Thoracic aorta endothelial cell (primary cell): Measurements from ENCODE around the gene GNL1. TPM values are rescaled to one million over a fixed set of nuclear protein-coding genes. Genes with fewer than 3 reads are reported as not detected.

ENCODE experiments used
- small RNA-seq: library from RNA; depleted of rRNA; stranded (forward); fragments of <200 nt; gene quantifications from one replicate; pipeline ENCODE3, GENCODE V24; 2012
- total RNA-seq: library from RNA; depleted of rRNA; stranded (reverse); fragments of >200 nt; gene quantifications from 2 replicates; pipeline ENCODE4 v1.2.3, GENCODE V29; 2012

Gene GNL1
- 37.1 and 42.9 TPM in 2 replicates for total RNA-seq

GRCh38 chr6:30556066-30556905, at the start of gene GNL1:
GNL1 (minus strand) TSS chr6:30556489; CDS start chr6:30556203, 286 bp downstream.

DNA sequence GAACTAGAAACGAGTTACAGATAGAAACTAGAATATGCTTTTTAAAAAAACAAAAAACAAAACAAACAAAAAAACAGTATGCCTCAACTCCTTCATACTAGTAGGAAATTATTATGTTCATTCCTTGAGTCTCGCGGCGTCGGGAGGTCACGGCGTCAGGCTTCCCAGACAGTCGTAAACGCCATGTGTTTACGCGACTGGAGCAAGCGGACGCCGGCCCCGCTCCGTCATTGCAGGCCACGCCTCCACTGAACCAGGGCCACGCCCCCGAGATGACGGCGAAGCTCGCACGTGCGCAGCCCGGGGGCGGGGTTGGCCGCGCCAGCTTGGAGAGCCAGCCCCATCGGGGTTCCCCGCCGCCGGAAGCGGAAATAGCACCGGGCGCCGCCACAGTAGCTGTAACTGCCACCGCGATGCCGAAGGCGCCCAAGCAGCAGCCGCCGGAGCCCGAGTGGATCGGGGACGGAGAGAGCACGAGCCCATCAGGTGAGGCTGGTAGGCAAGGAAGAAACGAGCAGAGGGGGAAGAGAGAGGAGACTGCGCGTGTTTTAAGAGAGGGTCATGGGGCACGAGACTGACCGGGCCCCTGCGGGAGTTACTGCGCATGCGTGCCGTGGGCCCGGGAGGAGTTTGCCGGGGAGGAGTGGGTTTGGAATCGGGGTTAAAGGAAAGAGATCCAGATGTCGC, 14.9 kb upstream of the GNL1 start, which contains the start of gene ABCF1:
Gene ABCF1, plus strand, starts transcription at position 368 of the 687 bp plus-strand sequence. Its CDS starts 46 bp downstream, at position 414.

DNA sequence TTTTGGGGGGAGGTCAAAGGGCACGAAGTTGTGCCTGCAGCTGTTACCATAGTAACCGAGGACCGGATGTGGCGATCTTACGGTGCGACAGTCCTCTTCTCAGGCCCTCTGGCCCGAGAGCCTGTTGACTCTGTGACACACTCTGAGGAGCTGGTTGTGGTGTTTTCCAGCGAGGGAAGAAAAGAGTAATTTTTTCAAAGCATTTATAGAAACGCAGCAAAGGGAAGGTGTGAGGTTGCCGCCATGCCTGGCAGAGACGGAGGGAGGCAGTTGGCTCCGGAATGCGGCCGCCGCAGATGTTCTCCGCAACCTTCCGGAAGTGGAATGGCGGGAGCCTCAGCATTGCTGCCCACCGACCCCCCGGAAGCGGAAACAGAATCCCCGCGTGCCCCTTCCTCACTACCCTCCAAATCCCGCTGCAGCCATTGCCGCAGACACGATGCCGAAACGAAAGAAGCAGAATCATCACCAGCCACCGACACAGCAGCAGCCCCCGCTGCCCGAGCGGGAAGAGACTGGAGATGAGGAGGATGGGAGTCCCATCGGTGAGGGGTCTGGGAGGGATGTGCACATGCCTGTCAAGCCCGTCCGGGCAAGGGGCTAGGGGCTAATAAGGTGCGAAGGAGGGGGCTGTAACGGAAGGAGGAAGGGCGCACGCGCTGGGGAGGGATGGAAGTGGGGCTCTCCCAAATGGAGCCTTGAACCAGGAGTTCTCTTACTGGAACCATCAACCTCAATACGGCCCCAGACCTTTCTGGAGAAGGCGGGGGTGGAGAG, 805 bp upstream of the GNL1 start, which contains the start of gene PRR3:
Gene PRR3, plus strand, starts transcription at position 390 of the 777 bp plus-strand sequence. Its CDS starts 50 bp downstream, at position 440.

Small RNA genes lying within 50 kb of the gene (small RNA-seq; reads per million reads assigned to genes)
- gene MIR877: 0.28 reads per million

Other genes starting within 250 kb of the GNL1 start
- 8.9 and 11.4 TPM in 2 replicates for gene TRIM39, start 229.6 kb downstream of the GNL1 start, total RNA-seq
- 24.9 and 25.4 TPM in 2 replicates for gene RPP21, start 211.3 kb downstream of the GNL1 start, total RNA-seq
- gene HLA-E, start 67.0 kb downstream of the GNL1 start, total RNA-seq: 395 and 418 TPM in 2 replicates
- gene PRR3, start 806 bp upstream of the GNL1 start, total RNA-seq: 9.3 and 10.2 TPM in 2 replicates
- gene ABCF1, start 15.0 kb upstream of the GNL1 start, total RNA-seq: 44.9 and 53.9 TPM in 2 replicates
- gene PPP1R10, start 60.8 kb upstream of the GNL1 start, total RNA-seq: 54.2 and 58.6 TPM in 2 replicates
- gene MRPS18B, start 61.4 kb upstream of the GNL1 start, total RNA-seq: 54.4 and 71.4 TPM in 2 replicates
- 6.0 and 6.5 TPM in 2 replicates for gene ATAT1, start 70.4 kb upstream of the GNL1 start, total RNA-seq
- gene C6orf136, start 90.6 kb upstream of the GNL1 start, total RNA-seq: 3.8 and 9.6 TPM in 2 replicates
- gene DHX16, start 116.5 kb upstream of the GNL1 start, total RNA-seq: 35.5 and 38.6 TPM in 2 replicates
- 76.3 and 96.5 TPM in 2 replicates for gene PPP1R18, start 130.2 kb upstream of the GNL1 start, total RNA-seq
- 5.9 and 13.1 TPM in 2 replicates for gene NRM, start 134.5 kb upstream of the GNL1 start, total RNA-seq
- gene MDC1, start 160.8 kb upstream of the GNL1 start, total RNA-seq: 12.0 and 18.2 TPM in 2 replicates
- 774 and 1,036 TPM in 2 replicates for gene TUBB, start 163.9 kb upstream of the GNL1 start, total RNA-seq
- 63.7 and 71.4 TPM in 2 replicates for gene FLOT1, start 186.2 kb upstream of the GNL1 start, total RNA-seq
- 113 and 169 TPM in 2 replicates for gene IER3, start 188.1 kb upstream of the GNL1 start, total RNA-seq